IMR-90 (cell line): ENCODE measurements around the gene HHIP. TPM values are rescaled to one million over a fixed set of nuclear protein-coding genes. Genes with fewer than 3 reads are reported as not detected.
A peak's percentile ranks its signal among the peaks of the same experiment; 100 is the strongest.

Source experiments
- ATAC-seq: fragments of 200-7000 bp; cut with Tn5 transposase; 2 replicates; pipeline ENCODE4 v1.9.1; 2020; ENCODE audit warnings: low read depth, mild to moderate bottlenecking, moderate library complexity
- BruUV-seq: library from RNA; stranded (reverse); fragments of 400-500 nt; replicated peaks from 2 replicates; lab custom pipeline; 2021; lab: Mats Ljungman, UMichigan
- CTCF ChIA-PET: fragments of 300-600 bp; formaldehyde crosslinking; extraction: SDS; loops from one replicate; lab custom pipeline; 2021; ENCODE audit warnings: antibody characterized with exemption; lab: Yijun Ruan, JAX
- POLR2A ChIA-PET: fragments of 300-600 bp; sonication (Branson Sonifier 250); formaldehyde crosslinking; loops from one replicate; lab custom pipeline; 2022; ENCODE audit warnings: antibody characterized with exemption; ENCODE audit not compliant: unreplicated experiment; lab: Charles Lee
- DNase-seq: peaks from one replicate; pipeline ENCODE4 v3.0.0; 2013
- H2AFZ ChIP-seq: replicated peaks from 2 replicates; pipeline ENCODE3; 2013; ENCODE audit warnings: low read length, mild to moderate bottlenecking; ENCODE audit not compliant: poor library complexity
- H2AK5ac ChIP-seq: 2 replicates; pipeline ENCODE4 v1.6.1; 2013; ENCODE audit warnings: low read depth, low read length, inconsistent platforms
- H2AK9ac ChIP-seq: replicated peaks from 2 replicates; pipeline ENCODE3; 2013; ENCODE audit warnings: mild to moderate bottlenecking, low read depth, low read length, moderate library complexity; ENCODE audit not compliant: poor library complexity
- H2BK120ac ChIP-seq: 2 replicates; pipeline ENCODE4 v1.6.1; 2013; ENCODE audit warnings: low read depth, low read length, inconsistent platforms
- H2BK15ac ChIP-seq: 3 replicates; pipeline ENCODE4 v1.6.1; 2013; ENCODE audit warnings: low read depth, low read length, inconsistent platforms
- H2BK20ac ChIP-seq: 2 replicates; pipeline ENCODE4 v1.6.1; 2013; ENCODE audit warnings: low read depth, mild to moderate bottlenecking, inconsistent platforms, low read length, moderate library complexity
- H2BK5ac ChIP-seq: 2 replicates; pipeline ENCODE4 v1.6.1; 2013; ENCODE audit warnings: mild to moderate bottlenecking, low read depth, low read length, inconsistent platforms; ENCODE audit not compliant: poor library complexity, severe bottlenecking
- H3K14ac ChIP-seq: replicated peaks from 2 replicates; pipeline ENCODE4 v1.6.1; 2013; ENCODE audit warnings: low read depth, low read length, inconsistent platforms
- H3K18ac ChIP-seq: 2 replicates; pipeline ENCODE4 v1.6.1; 2013; ENCODE audit warnings: low read depth, low read length, control low read depth
- H3K23ac ChIP-seq: 2 replicates; pipeline ENCODE4 v1.6.1; 2013; ENCODE audit warnings: low read depth, low read length, inconsistent platforms
- H3K27ac ChIP-seq: 2 replicates; pipeline ENCODE4 v1.5.1; 2013; ENCODE audit warnings: mild to moderate bottlenecking, control low read depth, low read length; ENCODE audit not compliant: insufficient read depth
- H3K27me3 ChIP-seq: 2 replicates; pipeline ENCODE4 v1.6.1; 2013; ENCODE audit warnings: low read length; ENCODE audit not compliant: control insufficient read depth, insufficient read depth
- H3K36me3 ChIP-seq: 2 replicates; pipeline ENCODE4 v1.6.1; 2013; ENCODE audit warnings: low read length, mixed read lengths; ENCODE audit not compliant: control insufficient read depth, insufficient read depth
- H3K4ac ChIP-seq: 2 replicates; pipeline ENCODE4 v1.6.1; 2013; ENCODE audit warnings: low read depth, low read length, inconsistent platforms
- H3K4me1 ChIP-seq: 2 replicates; pipeline ENCODE4 v1.6.1; 2013; ENCODE audit warnings: low read length, mixed read lengths; ENCODE audit not compliant: control insufficient read depth, insufficient read depth
- H3K4me2 ChIP-seq: 2 replicates; pipeline ENCODE4 v1.6.1; 2013; ENCODE audit warnings: low read depth, mild to moderate bottlenecking, control low read depth, low read length, moderate library complexity
- H3K4me3 ChIP-seq: 2 replicates; pipeline ENCODE4 v1.5.1; 2013; ENCODE audit warnings: low read depth, mild to moderate bottlenecking, control low read depth, low read length, moderate library complexity; ENCODE audit not compliant: insufficient read depth
- H3K56ac ChIP-seq: 2 replicates; pipeline ENCODE4 v1.6.1; 2013; ENCODE audit warnings: low read length, inconsistent platforms; ENCODE audit not compliant: insufficient read depth; ENCODE audit errors: extremely low read depth
- H3K79me1 ChIP-seq, 2 experiments: 2 replicates each; pipeline ENCODE4 v1.6.1; 2013; ENCODE audit warnings: low read length in 2 of 2, inconsistent platforms in 1 of 2, low read depth in 1 of 2
- H3K9ac ChIP-seq: 2 replicates; pipeline ENCODE4 v1.6.1; 2013; ENCODE audit warnings: low read depth, low read length, control low read depth
- H3K9me1 ChIP-seq: 2 replicates; pipeline ENCODE4 v1.6.1; 2013; ENCODE audit warnings: low read length, inconsistent platforms; ENCODE audit not compliant: insufficient read depth
- H3K9me3 ChIP-seq: 2 replicates; pipeline ENCODE4 v1.6.1; 2013; ENCODE audit warnings: low read length; ENCODE audit not compliant: control insufficient read depth, insufficient read depth
- H4K20me1 ChIP-seq: 2 replicates; pipeline ENCODE4 v1.6.1; 2013; ENCODE audit warnings: low read length, inconsistent platforms; ENCODE audit not compliant: insufficient read depth
- H4K5ac ChIP-seq: 2 replicates; pipeline ENCODE4 v1.6.1; 2013; ENCODE audit warnings: mild to moderate bottlenecking, low read depth, low read length, control low read depth
- H4K8ac ChIP-seq, 2 experiments: 2 replicates each; pipeline ENCODE4 v1.6.1; 2013; ENCODE audit warnings: low read depth in 2 of 2, low read length in 2 of 2, control low read depth in 1 of 2, inconsistent platforms in 1 of 2
- H4K91ac ChIP-seq: 2 replicates; pipeline ENCODE4 v1.6.1; 2013; ENCODE audit warnings: low read depth, low read length, inconsistent platforms; ENCODE audit not compliant: insufficient read depth
- CEBPB ChIP-seq: IDR thresholded peaks from 2 replicates; pipeline ENCODE4 v1.6.1; 2012; ENCODE audit warnings: low read depth, low read length, improper control_type of control experiment
- MAFK ChIP-seq: IDR thresholded peaks from 2 replicates; pipeline ENCODE4 v1.6.1; 2012; ENCODE audit warnings: low read depth, low read length, improper control_type of control experiment
- MAZ ChIP-seq: IDR thresholded peaks from 2 replicates; pipeline ENCODE4 v1.6.1; 2012; ENCODE audit warnings: low read depth, mild to moderate bottlenecking, low read length, improper control_type of control experiment, moderate library complexity, borderline replicate concordance
- whole genome bisulfite sequencing, 2 experiments: methylation state at CpG; one replicate each; pipeline versions ENCODE4 v1.1.5 to v1.1.7; 2013; ENCODE audit warnings: missing lambda C conversion rate in 2 of 2; ENCODE audit not compliant: insufficient read length in 1 of 2; ENCODE audit errors: extremely low coverage in 2 of 2; 5-methylcytosine and 5-hydroxymethylcytosine counted together
- dilution Hi-C: fragments of 300-500 bp; cut with HindIII; formaldehyde crosslinking; loops from one replicate; pipeline ENCODE4 v1.14.3; 2018; ENCODE audit warnings: low sequenced_read_pairs; ENCODE audit not compliant: unreplicated experiment
- in situ Hi-C: fragments of 300-500 bp; cut with MboI; formaldehyde crosslinking; loops from 3 replicates; pipeline ENCODE4 v1.14.3; 2019; ENCODE audit warnings: low sequenced_read_pairs, inconsistent platforms, mixed read lengths
- intact Hi-C: fragments of 100-400 bp; cut with micrococcal nuclease; formaldehyde crosslinking; loops from 2 replicates; pipeline ENCODE4 v1.10.0; 2022
- polyA plus RNA-seq, 3 experiments: library from polyadenylated mRNA; depleted of rRNA; stranded (reverse); fragments of >200 nt; gene quantifications; 2 replicates each; pipeline ENCODE4 v1.2.3, GENCODE V29; 2012; ENCODE audit warnings: low replicate concordance in 1 of 3
- total RNA-seq: library from RNA; depleted of rRNA; stranded (reverse); fragments of >200 nt; gene quantifications from 2 replicates; pipeline ENCODE4 v1.2.3, GENCODE V29; 2012

Gene HHIP
- total and polyA plus RNA-seq, 2 of the 4 experiments (the other 2 are of a cell fraction) = 6.6 to 9.6 TPM

GRCh38 chr4:144627663-144628076, 18.3 kb upstream of the HHIP start:
- no peaks in the 10 kb centered on the region for H3K79me1 ChIP-seq
- DNase-seq = peak; percentile 73
- no CpG with 5 or more reads among the region's 2 CpGs for WGBS, 2 experiments
- H3K56ac ChIP-seq = no peak overlapping the region
- H4K5ac ChIP-seq = no peak overlapping the region
- no peak overlapping the region for H2BK120ac ChIP-seq
- H4K20me1 ChIP-seq = no peaks in the 10 kb centered on the region
- H3K9ac ChIP-seq = no peak overlapping the region
- ATAC-seq = no peak; the same call in 1 of the 2 replicates
- no peak overlapping the region for H3K18ac ChIP-seq
- H3K4me2 ChIP-seq = no peak overlapping the region
- H3K9me3 ChIP-seq = no peaks in the 10 kb centered on the region
- no peak overlapping the region for H3K4me3 ChIP-seq
- ChIA-PET CTCF (no interaction called here), POLR2A (no interaction called here)
- no peak overlapping the region for H2AK5ac ChIP-seq
- no peak overlapping the region for H3K23ac ChIP-seq
- no peak overlapping the region for H2BK20ac ChIP-seq
- no peak overlapping the region for H3K27ac ChIP-seq
- no peak overlapping the region for H2AK9ac ChIP-seq
- H3K4ac ChIP-seq = no peak overlapping the region
- no peaks in the 10 kb centered on the region for H3K9me1 ChIP-seq
- TF ChIP-seq MAZ = no peak
- TF ChIP-seq CEBPB = peak; percentile 59
- no peak for TF ChIP-seq MAFK
- no peak overlapping the region for H3K14ac ChIP-seq
- intact Hi-C loops = no loop called here
- no TSS peak for BruUV-seq
- H4K8ac ChIP-seq = no peak overlapping the region
- H2BK15ac ChIP-seq = no peak overlapping the region
- in situ Hi-C loops = no loop called here
- H3K27me3 ChIP-seq = no peaks in the 10 kb centered on the region
- H2AFZ ChIP-seq = no peak overlapping the region
- H2BK5ac ChIP-seq = no peak overlapping the region
- H4K91ac ChIP-seq = no peak overlapping the region
- H3K4me1 ChIP-seq = peaks cover 3% of the 10 kb centered on the region; the same call in 1 of the 2 replicates
- dilution Hi-C loops = no loop called here
- no peaks in the 10 kb centered on the region for H3K36me3 ChIP-seq
